ENCODE measurements around the gene SF3B6. TPM values are rescaled to one million over a fixed set of nuclear protein-coding genes. Genes with fewer than 3 reads are reported as not detected.

The SF3B6 gene
- total and polyA plus RNA-seq, 12 donors = 29.2 to 81.7 (median 57.4) TPM

DNA sequence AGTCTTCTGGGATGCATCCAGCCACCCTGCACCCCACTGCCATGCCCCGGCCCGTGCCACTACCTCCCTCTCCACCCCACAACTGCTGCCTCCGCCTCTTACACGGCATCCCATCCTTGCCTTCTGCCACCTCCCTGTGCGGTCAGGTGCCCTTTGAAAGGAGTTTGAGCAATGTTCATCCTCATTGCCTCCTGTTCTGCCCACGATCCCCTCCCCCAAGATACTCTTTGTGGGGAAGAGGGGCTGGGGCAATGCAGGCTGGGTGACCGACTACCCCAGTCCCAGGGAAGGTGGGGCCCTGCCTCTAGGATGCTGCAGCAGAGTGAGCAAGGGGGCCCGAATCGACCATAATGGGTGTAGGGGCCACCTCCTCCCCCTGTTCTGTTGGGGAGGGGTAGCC lies 57.9 kb downstream of the SF3B6 start:
- no peak for ATAC-seq
- intact Hi-C loops (cut with DNase I) = no loop called here
- WGBS, 2 donors = 85 to 90% methylated on average over 9 of the region's 9 CpGs

DNA sequence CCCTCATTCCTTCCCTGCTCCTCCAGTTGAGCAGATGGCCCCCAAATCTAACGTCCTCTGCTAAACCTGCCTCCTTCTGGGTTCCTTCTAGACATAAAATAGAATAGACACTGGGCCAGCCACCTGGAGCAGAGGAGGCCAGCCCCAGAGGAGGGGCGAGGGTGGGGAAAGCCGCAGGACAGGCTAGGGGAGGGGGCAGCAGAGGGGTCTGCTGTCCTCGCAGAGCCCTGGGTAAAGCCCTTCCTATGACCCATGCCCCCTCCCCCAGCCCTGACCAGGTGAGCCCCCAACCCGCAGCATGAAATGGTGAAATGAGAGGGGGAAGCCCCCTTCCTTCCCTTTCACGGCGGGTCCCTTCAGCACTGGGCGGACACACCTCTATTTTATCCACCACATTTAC lies 58.4 kb downstream of the SF3B6 start:
- Histone ChIP-seq H3K4me3 (no peak overlapping the region), H3K9me3 (no peaks in the 10 kb centered on the region), H3K36me3 (peaks cover 0 to 5% (median 0%) of the 10 kb centered on the region in 9 donors), H3K4me1 (no peaks in the 10 kb centered on the region), H3K27ac (no peak overlapping the region), H3K27me3 (peaks cover 0 to 2% (median 0%) of the 10 kb centered on the region in 7 donors)
- intact Hi-C loops (cut with DNase I) = no loop called here
- DNase-seq (no peak), ATAC-seq (no peak)
- WGBS, 2 donors = 86 to 88% methylated on average over 8 of the region's 8 CpGs
- TF ChIP-seq, protein P1, sequence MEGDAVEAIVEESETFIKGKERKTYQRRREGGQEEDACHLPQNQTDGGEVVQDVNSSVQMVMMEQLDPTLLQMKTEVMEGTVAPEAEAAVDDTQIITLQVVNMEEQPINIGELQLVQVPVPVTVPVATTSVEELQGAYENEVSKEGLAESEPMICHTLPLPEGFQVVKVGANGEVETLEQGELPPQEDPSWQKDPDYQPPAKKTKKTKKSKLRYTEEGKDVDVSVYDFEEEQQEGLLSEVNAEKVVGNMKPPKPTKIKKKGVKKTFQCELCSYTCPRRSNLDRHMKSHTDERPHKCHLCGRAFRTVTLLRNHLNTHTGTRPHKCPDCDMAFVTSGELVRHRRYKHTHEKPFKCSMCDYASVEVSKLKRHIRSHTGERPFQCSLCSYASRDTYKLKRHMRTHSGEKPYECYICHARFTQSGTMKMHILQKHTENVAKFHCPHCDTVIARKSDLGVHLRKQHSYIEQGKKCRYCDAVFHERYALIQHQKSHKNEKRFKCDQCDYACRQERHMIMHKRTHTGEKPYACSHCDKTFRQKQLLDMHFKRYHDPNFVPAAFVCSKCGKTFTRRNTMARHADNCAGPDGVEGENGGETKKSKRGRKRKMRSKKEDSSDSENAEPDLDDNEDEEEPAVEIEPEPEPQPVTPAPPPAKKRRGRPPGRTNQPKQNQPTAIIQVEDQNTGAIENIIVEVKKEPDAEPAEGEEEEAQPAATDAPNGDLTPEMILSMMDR (IDR thresholded peaks at IDR 0.05) = no peak

More for the DNA sequence above, 57.9 kb downstream of the SF3B6 start:
- TF ChIP-seq, protein P1 (IDR thresholded peaks at IDR 0.05) = no peak
- no peaks in the 10 kb centered on the region for H3K27me3 ChIP-seq
- no peak for DNase-seq
- peaks cover 0 to 10% (median 0%) of the 10 kb centered on the region in 9 donors for H3K36me3 ChIP-seq
- H3K27ac ChIP-seq = no peak overlapping the region
- H3K9me3 ChIP-seq = no peaks in the 10 kb centered on the region
- no peak overlapping the region for H3K4me3 ChIP-seq
- H3K4me1 ChIP-seq = no peaks in the 10 kb centered on the region

Other genes with a start within 250 kb of the SF3B6 start
- gene ATAD2B, start 149.2 kb downstream of the SF3B6 start, total RNA-seq = 10 to 100 TPM in 2 of 10 donors, 1 to 10 TPM in 8; 6.2 to 11.8 (median 8.8) TPM
- gene ATAD2B, start 149.2 kb downstream of the SF3B6 start, polyA plus RNA-seq = 1 to 10 TPM; 2.2 to 5.9 TPM
- gene UBXN2A, start 135.9 kb downstream of the SF3B6 start, total RNA-seq = 10 to 100 TPM; 18.8 to 23.8 (median 19.8) TPM
- gene UBXN2A, start 135.9 kb downstream of the SF3B6 start, polyA plus RNA-seq = 1 to 10 TPM; 7.9 to 8.1 TPM
- gene MFSD2B, start 66.2 kb downstream of the SF3B6 start, total RNA-seq = under 1 TPM in 4 of 10 donors, not detected in 6; 0.19 to 0.66 (median 0.41) TPM
- gene MFSD2B, start 66.2 kb downstream of the SF3B6 start, polyA plus RNA-seq = under 1 TPM; 0.07 to 0.20 TPM
- 10 to 100 TPM in 1 of 10 donors, 1 to 10 TPM in 9; 4.8 to 10.1 (median 6.2) TPM for gene WDCP, start 28.9 kb downstream of the SF3B6 start, total RNA-seq
- 1 to 10 TPM; 1.8 to 2.8 TPM for gene WDCP, start 28.9 kb downstream of the SF3B6 start, polyA plus RNA-seq
- gene FKBP1B, start 26.6 kb downstream of the SF3B6 start, total RNA-seq = 1 to 10 TPM in 8 of 10 donors, under 1 TPM in 1, not detected in 1; 0.61 to 2.8 (median 1.7) TPM
- 1 to 10 TPM; 3.4 to 6.3 TPM for gene FKBP1B, start 26.6 kb downstream of the SF3B6 start, polyA plus RNA-seq
- gene TP53I3, start 8.5 kb upstream of the SF3B6 start, total RNA-seq = 10 to 100 TPM in 6 of 10 donors, 1 to 10 TPM in 4; 8.7 to 18.3 (median 12.3) TPM
- gene TP53I3, start 8.5 kb upstream of the SF3B6 start, polyA plus RNA-seq = 10 to 100 TPM; 16.4 to 17.2 TPM
- gene PFN4, start 47.0 kb upstream of the SF3B6 start, total RNA-seq = 1 to 10 TPM in 2 of 10 donors, under 1 TPM in 6, not detected in 2; 0.35 to 1.6 (median 0.78) TPM
- gene PFN4, start 47.0 kb upstream of the SF3B6 start, polyA plus RNA-seq = 1 to 10 TPM in 1 of 2 donors, under 1 TPM in 1; 0.28 to 2.3 TPM
- 10 to 100 TPM; 21.6 to 35.4 (median 27.3) TPM for gene FAM228B, start 47.1 kb upstream of the SF3B6 start, total RNA-seq
- gene FAM228B, start 47.1 kb upstream of the SF3B6 start, polyA plus RNA-seq = 10 to 100 TPM in 1 of 2 donors, 1 to 10 TPM in 1; 4.7 to 76.4 TPM
- 1 to 10 TPM in 2 of 10 donors, under 1 TPM in 7, not detected in 1; 0.25 to 4.1 (median 0.41) TPM for gene FAM228A, start 98.7 kb upstream of the SF3B6 start, total RNA-seq
- 1 to 10 TPM in 1 of 2 donors, under 1 TPM in 1; 0.29 to 1.3 TPM for gene FAM228A, start 98.7 kb upstream of the SF3B6 start, polyA plus RNA-seq